Measurements from ENCODE around the gene FLNB. TPM values are rescaled to one million over a fixed set of nuclear protein-coding genes. Genes with fewer than 3 reads are reported as not detected.

Gene FLNB
- total and polyA plus RNA-seq, 10 of the 15 experiments (the other 5 are each of a cell fraction or from before 2014, with no cell fraction given) = 13.6 to 51.8 (median 26.4) TPM

DNA sequence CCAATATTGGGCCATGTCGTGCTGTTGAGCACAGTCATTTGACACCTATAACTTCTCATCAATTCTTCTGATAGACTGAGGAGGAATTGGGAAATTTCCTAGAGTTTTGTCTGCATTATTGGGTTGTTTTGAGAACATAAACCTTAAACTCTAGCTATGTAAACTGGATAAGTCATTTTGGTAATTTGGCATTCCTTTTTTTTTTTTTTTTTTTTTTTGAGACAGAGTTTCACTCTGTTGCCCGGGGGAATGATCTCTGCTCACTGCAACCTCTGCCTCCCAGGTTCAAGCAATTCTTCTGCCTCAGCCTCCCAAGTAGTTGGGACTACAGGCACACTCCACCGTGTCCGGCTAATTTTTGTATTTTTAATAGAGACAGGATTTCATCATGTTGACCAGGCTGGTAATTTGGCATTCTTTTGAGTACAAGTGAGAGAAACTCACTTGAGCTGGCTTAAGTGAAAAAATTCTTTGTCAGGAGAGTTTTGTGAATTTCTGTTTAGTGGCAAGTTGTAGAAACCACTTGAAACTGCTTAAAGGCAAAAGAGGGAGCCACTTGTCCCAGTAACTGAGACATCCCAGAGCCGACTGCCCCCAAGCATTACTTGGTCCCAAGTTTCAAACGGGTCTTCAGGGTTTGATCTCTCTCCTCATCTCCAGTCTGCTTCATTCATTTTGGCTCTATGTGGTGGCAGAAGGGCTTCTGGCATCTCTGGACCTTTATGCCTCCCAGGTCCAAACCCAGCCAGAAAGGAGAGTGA lies 34.9 kb downstream of the FLNB start (continued):
- TF ChIP-seq, protein P1, sequence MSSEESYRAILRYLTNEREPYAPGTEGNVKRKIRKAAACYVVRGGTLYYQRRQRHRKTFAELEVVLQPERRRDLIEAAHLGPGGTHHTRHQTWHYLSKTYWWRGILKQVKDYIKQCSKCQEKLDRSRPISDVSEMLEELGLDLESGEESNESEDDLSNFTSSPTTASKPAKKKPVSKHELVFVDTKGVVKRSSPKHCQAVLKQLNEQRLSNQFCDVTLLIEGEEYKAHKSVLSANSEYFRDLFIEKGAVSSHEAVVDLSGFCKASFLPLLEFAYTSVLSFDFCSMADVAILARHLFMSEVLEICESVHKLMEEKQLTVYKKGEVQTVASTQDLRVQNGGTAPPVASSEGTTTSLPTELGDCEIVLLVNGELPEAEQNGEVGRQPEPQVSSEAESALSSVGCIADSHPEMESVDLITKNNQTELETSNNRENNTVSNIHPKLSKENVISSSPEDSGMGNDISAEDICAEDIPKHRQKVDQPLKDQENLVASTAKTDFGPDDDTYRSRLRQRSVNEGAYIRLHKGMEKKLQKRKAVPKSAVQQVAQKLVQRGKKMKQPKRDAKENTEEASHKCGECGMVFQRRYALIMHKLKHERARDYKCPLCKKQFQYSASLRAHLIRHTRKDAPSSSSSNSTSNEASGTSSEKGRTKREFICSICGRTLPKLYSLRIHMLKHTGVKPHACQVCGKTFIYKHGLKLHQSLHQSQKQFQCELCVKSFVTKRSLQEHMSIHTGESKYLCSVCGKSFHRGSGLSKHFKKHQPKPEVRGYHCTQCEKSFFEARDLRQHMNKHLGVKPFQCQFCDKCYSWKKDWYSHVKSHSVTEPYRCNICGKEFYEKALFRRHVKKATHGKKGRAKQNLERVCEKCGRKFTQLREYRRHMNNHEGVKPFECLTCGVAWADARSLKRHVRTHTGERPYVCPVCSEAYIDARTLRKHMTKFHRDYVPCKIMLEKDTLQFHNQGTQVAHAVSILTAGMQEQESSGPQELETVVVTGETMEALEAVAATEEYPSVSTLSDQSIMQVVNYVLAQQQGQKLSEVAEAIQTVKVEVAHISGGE (CRISPR knock-in tag; IDR thresholded peaks at IDR 0.05) = no peak
- TF ChIP-seq ESRRA (IDR thresholded peaks at IDR 0.05; ENCODE audit: low read length) = no peak
- no peak for TF ChIP-seq EGR1 (IDR thresholded peaks at IDR 0.05; ENCODE audit: borderline replicate concordance in 1 of 2, low read depth in 2 of 2, low read length in 2 of 2)

DNA sequence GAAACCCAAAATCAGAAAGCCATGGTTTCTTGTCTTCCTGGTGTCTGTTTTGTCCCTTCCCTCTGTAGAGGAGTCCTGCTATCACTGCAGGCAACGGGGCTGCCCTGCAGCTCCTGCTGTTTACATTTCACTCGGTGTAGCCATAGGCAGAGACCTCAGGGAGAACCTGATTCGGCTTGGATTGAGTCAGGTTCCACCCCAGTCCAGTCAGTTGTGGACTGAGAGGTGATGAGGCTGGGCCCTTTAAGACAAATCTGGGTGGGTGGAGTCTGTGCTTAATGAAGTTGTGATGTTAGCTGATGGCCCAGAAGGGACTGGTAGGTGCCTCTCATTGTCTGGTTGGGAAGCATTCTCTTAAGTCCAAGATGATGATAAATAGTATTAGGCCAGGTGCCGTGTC lies 35.7 kb downstream of the FLNB start:
- SMC1A ChIA-PET (ENCODE audit: uncharacterized antibody, unreplicated experiment) = interaction anchor here (1.1 to 13.2 kb wide), 6 partner anchors 9 to 33 kb away, joined by 3 to 135 read pairs (median 8); partner anchors contain the start of gene FLNB
- Histone ChIP-seq H3K27ac (ENCODE audit: control insufficient read depth, insufficient read depth) (no peak overlapping the region), H3K27me3 (replicated peaks in 1 of 2; ENCODE audit: control insufficient read depth in 2 of 2, insufficient read depth in 2 of 2, low read length in 1 of 2) (no peaks in the 10 kb centered on the region), H3K4me3 (no peak overlapping the region), H3K4me1 (ENCODE audit: control insufficient read depth, insufficient read depth, low read length) (peaks cover 50% of the 10 kb centered on the region), H4K20me1 (ENCODE audit: control insufficient read depth, insufficient read depth) (peaks cover 13% of the 10 kb centered on the region), H3K79me2 (ENCODE audit: control insufficient read depth, insufficient read depth, low read length) (peaks cover 8% of the 10 kb centered on the region), H3K36me3 (ENCODE audit: control insufficient read depth in 2 of 2, insufficient read depth in 2 of 2, low read length in 1 of 2) (no peaks in the 10 kb centered on the region), H2AFZ (ENCODE audit: control insufficient read depth, low read depth, low read length) (no peak overlapping the region), H3K9ac (ENCODE audit: control insufficient read depth, insufficient read depth, low read length) (no peak overlapping the region), H3K9me3 (replicated peaks; ENCODE audit: control insufficient read depth, insufficient read depth, low read length) (no peaks in the 10 kb centered on the region), H3K4me2 (ENCODE audit: control insufficient read depth, insufficient read depth) (no peak overlapping the region)
- FAIRE-seq (no peak), ATAC-seq (no peak), DNase-seq (ENCODE audit: low read depth, low spot score) (no peak)
- in situ Hi-C loops (cut with MboI) (no loop called here), intact Hi-C loops (cut with micrococcal nuclease; ENCODE audit: unreplicated experiment) (loop anchor here (5.0 kb wide), 1 partner anchor 68 kb away; no protein-coding TSS in a partner anchor)
- CTCF ChIA-PET = interaction anchor here (0.7 kb wide), 1 partner anchor 72 kb away, joined by 3 read pairs; no protein-coding TSS in a partner anchor
- no TSS peak for BruUV-seq (replicated peaks)
- RAD21 ChIA-PET (ENCODE audit: unreplicated experiment) = interaction anchor here (0.7 to 2.0 kb wide), 2 partner anchors 9 kb away, joined by 5 to 6 read pairs; no protein-coding TSS in a partner anchor
- no peak for TF ChIP-seq FOXK2 (IDR thresholded peaks at IDR 0.05)
- no peak for TF ChIP-seq MAX (IDR thresholded peaks at IDR 0.05; ENCODE audit: low read depth, low read length)
- POLR2A ChIA-PET = interaction anchor here (2.7 kb wide), 1 partner anchor 8 kb away, joined by 7 read pairs; no protein-coding TSS in a partner anchor
- 59% methylated on average over 4 of the region's 4 CpGs for WGBS (ENCODE audit: insufficient coverage, insufficient replicate concordance, low lambda C conversion rate, missing lambda C conversion rate)

All from GM12878 (cell line).